Neuron (in vitro differentiated cells): ENCODE measurements around the gene HNRNPH2.

Source experiments
- H2AFZ ChIP-seq: one replicate; pipeline ENCODE4 v1.6.1; 2013; ENCODE audit warnings: low read depth, mild to moderate bottlenecking, inconsistent platforms, low read length, moderate library complexity
- H3K27me3 ChIP-seq: one replicate; pipeline ENCODE4 v1.6.1; 2013; ENCODE audit warnings: low read length; ENCODE audit not compliant: insufficient read depth
- H3K36me3 ChIP-seq: one replicate; pipeline ENCODE4 v1.6.1; 2013; ENCODE audit warnings: low read length; ENCODE audit not compliant: insufficient read depth
- H3K4me1 ChIP-seq: one replicate; pipeline ENCODE4 v1.6.1; 2013; ENCODE audit warnings: low read length; ENCODE audit not compliant: insufficient read depth
- H3K4me3 ChIP-seq: 2 replicates; pipeline ENCODE4 v1.5.1; 2013; ENCODE audit warnings: mild to moderate bottlenecking, low read length, moderate library complexity
- H3K9me3 ChIP-seq: one replicate; pipeline ENCODE4 v1.6.1; 2013; ENCODE audit warnings: low read length

The HNRNPH2 gene

GRCh38 chrX:101449279-101449678 is 41.3 kb downstream of the HNRNPH2 start:
- Histone ChIP-seq H2AFZ (no peak overlapping the region), H3K36me3 (no peaks in the 10 kb centered on the region), H3K4me1 (no peaks in the 10 kb centered on the region), H3K4me3 (no peak overlapping the region), H3K9me3 (no peaks in the 10 kb centered on the region), H3K27me3 (no peaks in the 10 kb centered on the region)

DNA sequence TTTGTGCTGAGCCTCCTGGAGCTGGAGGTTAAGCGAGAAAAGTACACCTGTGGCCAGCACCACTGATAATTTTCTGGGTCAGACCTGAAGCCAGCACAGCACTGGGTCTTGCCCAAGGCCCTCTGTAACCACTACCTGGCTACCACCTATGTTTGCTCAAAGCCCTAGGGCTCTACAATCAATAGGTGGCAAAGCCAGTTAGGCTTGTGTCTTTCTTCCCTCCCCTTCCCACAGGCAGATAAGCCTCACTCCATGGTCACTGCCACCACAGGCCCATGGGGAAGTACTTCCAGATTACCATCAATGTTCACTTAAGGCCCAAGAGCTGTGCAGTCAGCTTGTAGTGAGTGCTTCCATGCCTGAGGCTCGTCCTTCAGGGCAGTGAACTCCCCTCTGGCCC is 42.1 kb downstream of the HNRNPH2 start:
- Histone ChIP-seq H2AFZ (no peak overlapping the region), H3K27me3 (no peaks in the 10 kb centered on the region), H3K4me3 (no peak overlapping the region), H3K9me3 (no peaks in the 10 kb centered on the region), H3K36me3 (no peaks in the 10 kb centered on the region), H3K4me1 (no peaks in the 10 kb centered on the region)

DNA sequence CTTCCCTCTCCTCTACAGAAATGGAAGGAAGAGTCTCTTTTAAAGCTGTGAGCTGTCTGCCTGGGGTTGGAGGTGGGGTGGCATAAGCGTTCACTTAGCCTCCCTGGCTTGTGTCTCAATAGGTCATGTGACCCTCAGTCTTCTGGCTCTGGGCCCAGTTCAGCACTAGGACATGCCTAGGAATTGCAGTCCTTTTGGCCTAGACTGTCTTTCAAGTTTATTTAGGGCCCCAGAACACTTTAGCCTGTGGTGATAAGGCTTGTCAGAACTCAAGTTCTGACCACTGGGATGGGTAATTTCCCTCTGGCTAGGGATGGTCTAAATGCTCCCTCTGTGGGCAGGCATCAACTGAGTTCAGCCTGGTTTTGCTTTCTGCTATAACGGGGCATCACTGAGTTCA is 42.9 kb downstream of the HNRNPH2 start:
- Histone ChIP-seq H3K27me3 (no peaks in the 10 kb centered on the region), H3K4me3 (no peak overlapping the region)

GRCh38 chrX:101452056-101452455 is 44.0 kb downstream of the HNRNPH2 start:
- Histone ChIP-seq H3K4me3 (no peak overlapping the region), H3K9me3 (no peaks in the 10 kb centered on the region), H3K4me1 (no peaks in the 10 kb centered on the region), H3K36me3 (no peaks in the 10 kb centered on the region), H2AFZ (no peak overlapping the region), H3K27me3 (no peaks in the 10 kb centered on the region)

More for the DNA sequence above, 42.9 kb downstream of the HNRNPH2 start:
- Histone ChIP-seq H2AFZ (no peak overlapping the region), H3K36me3 (no peaks in the 10 kb centered on the region), H3K9me3 (no peaks in the 10 kb centered on the region), H3K4me1 (no peaks in the 10 kb centered on the region)

- Histone ChIP-seq H3K27me3 (peaks cover 4% of the 10 kb centered on the region), H2AFZ (no peak overlapping the region), H3K4me3 (no peak overlapping the region), H3K36me3 (no peaks in the 10 kb centered on the region), H3K4me1 (no peaks in the 10 kb centered on the region), H3K9me3 (no peaks in the 10 kb centered on the region)
Measured at GRCh38 chrX:101460669-101461068, 52.6 kb downstream of the HNRNPH2 start.

GRCh38 chrX:101462892-101463291 is 54.9 kb downstream of the HNRNPH2 start:
- peaks cover 4% of the 10 kb centered on the region for H3K27me3 ChIP-seq
- H3K4me1 ChIP-seq, result no peaks in the 10 kb centered on the region
- no peak overlapping the region for H3K4me3 ChIP-seq
- H2AFZ ChIP-seq, result no peak overlapping the region
- H3K9me3 ChIP-seq, result no peaks in the 10 kb centered on the region
- no peaks in the 10 kb centered on the region for H3K36me3 ChIP-seq
